Urinary bladder (tissue), 4 donors: Measurements from ENCODE around the gene ASPDH. TPM values are rescaled to one million over a fixed set of nuclear protein-coding genes. Genes with fewer than 3 reads are reported as not detected.

Experiments used
- DNase-seq: peaks from one replicate; pipeline ENCODE4 v3.0.0-alpha.2; 2015; ENCODE audit errors: extremely low spot score
- H3K27ac ChIP-seq: one replicate; pipeline ENCODE4 v1.5.1; 2013; ENCODE audit warnings: low read depth, mild to moderate bottlenecking, moderate library complexity
- H3K36me3 ChIP-seq: one replicate; pipeline ENCODE4 v1.6.1; 2013; ENCODE audit warnings: mild to moderate bottlenecking, moderate library complexity; ENCODE audit not compliant: insufficient read depth
- H3K4me1 ChIP-seq: one replicate; pipeline ENCODE4 v1.6.1; 2013; ENCODE audit warnings: mild to moderate bottlenecking, moderate library complexity; ENCODE audit not compliant: insufficient read depth
- H3K4me3 ChIP-seq: one replicate; pipeline ENCODE4 v1.5.1; 2013; ENCODE audit warnings: low read depth, low read length
- WGBS: extraction: QIAGEN DNeasy Blood & Tissue Kit; methylation state at CpG from one replicate; pipeline ENCODE4 v1.1.7; 2013; 5-methylcytosine and 5-hydroxymethylcytosine counted together
- polyA plus RNA-seq: library from polyadenylated mRNA; stranded (reverse); fragments of 200-250 nt; gene quantifications from one replicate; pipeline ENCODE4 v1.2.3, GENCODE V29; 2013
- total RNA-seq: library from RNA; depleted of rRNA; stranded (reverse); fragments of >200 nt; gene quantifications from one replicate; pipeline ENCODE4 v1.2.3, GENCODE V29; 2014
- donor health status: healthy with polysubstance abuse.
- donor health status: healthy.

ASPDH gene
- total and polyA plus RNA-seq, 2 donors = not detected

GRCh38 chr19:50490991-50491472 lies 22.7 kb downstream of the ASPDH start:
- WGBS = 28% methylated on average over 26 of the region's 26 CpGs
- no peak overlapping the region for H3K27ac ChIP-seq
- DNase-seq = no peak
- H3K4me1 ChIP-seq = no peaks in the 10 kb centered on the region
- H3K36me3 ChIP-seq = no peaks in the 10 kb centered on the region
- H3K4me3 ChIP-seq = no peak overlapping the region

- no peak for DNase-seq
- WGBS = 93% methylated on average over 18 of the region's 18 CpGs
- Histone ChIP-seq H3K4me3 (no peak overlapping the region), H3K4me1 (no peaks in the 10 kb centered on the region), H3K36me3 (no peaks in the 10 kb centered on the region), H3K27ac (no peak overlapping the region)
These were observed 23.3 kb downstream of the ASPDH start for GRCh38 chr19:50490411-50490811.

- Histone ChIP-seq H3K4me1 (no peaks in the 10 kb centered on the region), H3K36me3 (no peaks in the 10 kb centered on the region), H3K27ac (no peak overlapping the region), H3K4me3 (no peak overlapping the region)
- DNase-seq = no peak
- 36% methylated on average over 24 of the region's 24 CpGs for WGBS
These were observed 24.2 kb downstream of the ASPDH start for GRCh38 chr19:50489461-50490011.

GRCh38 chr19:50488389-50489194 lies 25.1 kb downstream of the ASPDH start:
- 19% methylated on average over 13 of the region's 13 CpGs for WGBS

GRCh38 chr19:50486823-50487515 lies 26.7 kb downstream of the ASPDH start:
- Histone ChIP-seq H3K27ac (no peak overlapping the region), H3K36me3 (no peaks in the 10 kb centered on the region), H3K4me3 (no peak overlapping the region), H3K4me1 (no peaks in the 10 kb centered on the region)
- DNase-seq = no peak
- 73% methylated on average over 18 of the region's 18 CpGs for WGBS

More at GRCh38 chr19:50488389-50489194, 25.1 kb downstream of the ASPDH start:
- Histone ChIP-seq H3K4me1 (no peaks in the 10 kb centered on the region), H3K27ac (no peak overlapping the region), H3K4me3 (no peak overlapping the region), H3K36me3 (no peaks in the 10 kb centered on the region)
- DNase-seq = no peak

GRCh38 chr19:50485284-50485955 lies 28.3 kb downstream of the ASPDH start:
- DNase-seq = no peak
- H3K4me1 ChIP-seq = no peaks in the 10 kb centered on the region
- 88% methylated on average over 10 of the region's 10 CpGs for WGBS
- H3K27ac ChIP-seq = no peak overlapping the region
- no peak overlapping the region for H3K4me3 ChIP-seq
- H3K36me3 ChIP-seq = no peaks in the 10 kb centered on the region

GRCh38 chr19:50482916-50483315 lies 30.8 kb downstream of the ASPDH start:
- H3K27ac ChIP-seq = no peak overlapping the region
- no peaks in the 10 kb centered on the region for H3K36me3 ChIP-seq
- WGBS = 85% methylated on average over 10 of the region's 10 CpGs
- no peak for DNase-seq
- no peak overlapping the region for H3K4me3 ChIP-seq
- no peaks in the 10 kb centered on the region for H3K4me1 ChIP-seq

GRCh38 chr19:50482271-50482855 lies 31.4 kb downstream of the ASPDH start:
- Histone ChIP-seq H3K4me1 (no peaks in the 10 kb centered on the region), H3K27ac (no peak overlapping the region), H3K4me3 (no peak overlapping the region), H3K36me3 (no peaks in the 10 kb centered on the region)
- no peak for DNase-seq
- WGBS = 86% methylated on average over 16 of the region's 16 CpGs

- Histone ChIP-seq H3K4me1 (no peaks in the 10 kb centered on the region), H3K36me3 (no peaks in the 10 kb centered on the region), H3K4me3 (no peak overlapping the region), H3K27ac (no peak overlapping the region)
- 94% methylated on average over 27 of the region's 27 CpGs for WGBS
- DNase-seq = no peak
These were observed 32.2 kb downstream of the ASPDH start for GRCh38 chr19:50481351-50482149.

GRCh38 chr19:50480281-50481111 lies 33.2 kb downstream of the ASPDH start:
- Histone ChIP-seq H3K27ac (no peak overlapping the region), H3K4me3 (no peak overlapping the region), H3K36me3 (no peaks in the 10 kb centered on the region), H3K4me1 (no peaks in the 10 kb centered on the region)
- no peak for DNase-seq
- WGBS = 93% methylated on average over 37 of the region's 37 CpGs

GRCh38 chr19:50479761-50480251 lies 33.9 kb downstream of the ASPDH start:
- 95% methylated on average over 16 of the region's 16 CpGs for WGBS
- H3K27ac ChIP-seq = no peak overlapping the region
- H3K4me3 ChIP-seq = no peak overlapping the region
- DNase-seq = no peak
- H3K4me1 ChIP-seq = no peaks in the 10 kb centered on the region
- no peaks in the 10 kb centered on the region for H3K36me3 ChIP-seq
